GM21360 (cell line): Measurements from ENCODE around the gene TRIM44.

ENCODE experiments used
- ATAC-seq: cut with Tn5 transposase; IDR thresholded peaks from one replicate; pipeline ENCODE4 v1.9.1; 2021; ENCODE audit warnings: mild to moderate bottlenecking, moderate library complexity; ENCODE audit not compliant: unreplicated experiment

TRIM44 gene

GRCh38 chr11:35785287-35786167 is 123.0 kb downstream of the TRIM44 start:
- ATAC-seq = peak; percentile 61

GRCh38 chr11:35786188-35786587 is 123.6 kb downstream of the TRIM44 start:
- ATAC-seq = no peak

- no peak for ATAC-seq
Observed at GRCh38 chr11:35787013-35787504, 124.5 kb downstream of the TRIM44 start.

GRCh38 chr11:35787626-35788025 is 125.1 kb downstream of the TRIM44 start:
- no peak for ATAC-seq

GRCh38 chr11:35791088-35791958 is 128.7 kb downstream of the TRIM44 start:
- no peak for ATAC-seq

- no peak for ATAC-seq
Observed at GRCh38 chr11:35792148-35792845, 129.7 kb downstream of the TRIM44 start.

- ATAC-seq = no peak
Observed at GRCh38 chr11:35792846-35793192, 130.2 kb downstream of the TRIM44 start.

- no peak for ATAC-seq
Observed at GRCh38 chr11:35794333-35794732, 131.8 kb downstream of the TRIM44 start.

- ATAC-seq = no peak
Observed at GRCh38 chr11:35794850-35795249, 132.3 kb downstream of the TRIM44 start.

- no peak for ATAC-seq
Observed at GRCh38 chr11:35796562-35796961, 134.0 kb downstream of the TRIM44 start.

- ATAC-seq = no peak
Observed at GRCh38 chr11:35798423-35798822, 135.8 kb downstream of the TRIM44 start.

- no peak for ATAC-seq
Observed at GRCh38 chr11:35798983-35799382, 136.4 kb downstream of the TRIM44 start.

- ATAC-seq = no peak
Observed at GRCh38 chr11:35799655-35800054, 137.1 kb downstream of the TRIM44 start.

GRCh38 chr11:35800970-35801953 is 138.7 kb downstream of the TRIM44 start:
- no peak for ATAC-seq

- no peak for ATAC-seq
Observed at GRCh38 chr11:35802221-35802620, 139.6 kb downstream of the TRIM44 start.

- no peak for ATAC-seq
Observed at GRCh38 chr11:35802672-35803071, 140.1 kb downstream of the TRIM44 start.

- ATAC-seq = no peak
Observed at GRCh38 chr11:35803115-35803514, 140.5 kb downstream of the TRIM44 start.

GRCh38 chr11:35804451-35805040 is 142.0 kb downstream of the TRIM44 start:
- ATAC-seq = no peak

GRCh38 chr11:35809561-35809960 is 147.0 kb downstream of the TRIM44 start:
- no peak for ATAC-seq
